Chondrocyte (in vitro differentiated cells): Measurements from ENCODE around the gene PIGS. TPM values are rescaled to one million over a fixed set of nuclear protein-coding genes. Genes with fewer than 3 reads are reported as not detected.
A peak's percentile ranks its signal among the peaks of the same experiment; 100 is the strongest.

Experiments
- DNase-seq: peaks from one replicate; pipeline ENCODE4 v3.0.0; 2021; ENCODE audit warnings: mixed read lengths, low spot score
- H3K27ac Mint-ChIP-seq: one replicate; pipeline ENCODE4 v1.8.0; 2021; ENCODE audit warnings: mild to moderate bottlenecking, moderate library complexity, mixed read lengths; ENCODE audit not compliant: unreplicated experiment
- H3K27me3 Mint-ChIP-seq: 2 replicates; pipeline ENCODE4 v1.8.0; 2021; ENCODE audit warnings: low read depth, mixed read lengths
- H3K36me3 Mint-ChIP-seq: 2 replicates; pipeline ENCODE4 v1.8.0; 2021; ENCODE audit warnings: low read depth, mixed read lengths
- H3K4me1 Mint-ChIP-seq: 2 replicates; pipeline ENCODE4 v1.8.0; 2021; ENCODE audit warnings: low read depth, mild to moderate bottlenecking, mixed read lengths
- H3K4me3 Mint-ChIP-seq: one replicate; pipeline ENCODE4 v1.8.0; 2021; ENCODE audit warnings: mild to moderate bottlenecking, moderate library complexity, mixed read lengths; ENCODE audit not compliant: unreplicated experiment
- H3K9me3 Mint-ChIP-seq: 2 replicates; pipeline ENCODE4 v1.8.0; 2021; ENCODE audit warnings: low read depth, mixed read lengths
- total RNA-seq: library from RNA; stranded (reverse); gene quantifications from 3 replicates; pipeline ENCODE4 v1.2.1, GENCODE V29; 2021
- TF ChIP-seq, protein P1 (sequence below): fragments of 200-600 bp; sonication (generic); IDR thresholded peaks from 2 replicates; pipeline ENCODE4 v1.5.0; 2021; ENCODE audit warnings: antibody characterized with exemption, mild to moderate bottlenecking, moderate library complexity

The PIGS gene
- total RNA-seq, 1 donor from 2014 or later = 62.9 TPM

DNA sequence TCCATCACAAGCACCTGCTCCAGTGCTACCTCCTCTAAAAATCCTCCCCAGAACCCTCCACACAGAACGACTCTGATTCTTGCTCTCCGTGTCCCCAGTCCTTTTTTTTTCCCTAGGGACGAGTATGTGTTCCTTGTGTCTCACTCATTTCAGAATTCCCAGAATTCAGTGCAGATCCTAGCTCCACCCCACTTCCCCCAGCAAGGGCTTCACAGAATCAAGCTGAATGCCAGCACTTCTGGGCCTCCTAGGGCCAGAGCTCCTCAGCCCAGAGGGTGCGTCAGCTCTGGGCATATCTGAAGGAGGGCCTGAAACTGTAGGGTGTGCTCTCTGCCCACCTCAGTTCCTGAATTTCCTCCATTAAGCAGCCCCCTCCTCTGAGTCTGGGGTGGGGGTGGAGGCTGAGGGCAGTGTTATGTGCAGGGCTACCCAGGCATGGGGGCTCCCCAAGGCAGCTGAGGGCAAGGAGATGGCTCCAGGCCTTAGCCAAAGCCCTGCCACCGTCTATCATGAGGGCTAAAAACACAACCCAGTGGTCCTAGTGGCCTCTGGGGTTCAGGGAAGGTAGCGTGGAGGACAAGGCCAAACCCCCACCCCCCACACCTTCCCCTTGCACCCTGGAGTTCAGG lies 25.4 kb downstream of the PIGS start:
- Mint-ChIP-seq H3K4me1 (peaks cover 11% of the 10 kb centered on the region), H3K4me3 (no peak overlapping the region), H3K27me3 (no peaks in the 10 kb centered on the region), H3K27ac (no peak overlapping the region), H3K36me3 (peaks cover 2% of the 10 kb centered on the region), H3K9me3 (no peaks in the 10 kb centered on the region)
- peak; percentile 64 for DNase-seq
- TF ChIP-seq, protein P1, sequence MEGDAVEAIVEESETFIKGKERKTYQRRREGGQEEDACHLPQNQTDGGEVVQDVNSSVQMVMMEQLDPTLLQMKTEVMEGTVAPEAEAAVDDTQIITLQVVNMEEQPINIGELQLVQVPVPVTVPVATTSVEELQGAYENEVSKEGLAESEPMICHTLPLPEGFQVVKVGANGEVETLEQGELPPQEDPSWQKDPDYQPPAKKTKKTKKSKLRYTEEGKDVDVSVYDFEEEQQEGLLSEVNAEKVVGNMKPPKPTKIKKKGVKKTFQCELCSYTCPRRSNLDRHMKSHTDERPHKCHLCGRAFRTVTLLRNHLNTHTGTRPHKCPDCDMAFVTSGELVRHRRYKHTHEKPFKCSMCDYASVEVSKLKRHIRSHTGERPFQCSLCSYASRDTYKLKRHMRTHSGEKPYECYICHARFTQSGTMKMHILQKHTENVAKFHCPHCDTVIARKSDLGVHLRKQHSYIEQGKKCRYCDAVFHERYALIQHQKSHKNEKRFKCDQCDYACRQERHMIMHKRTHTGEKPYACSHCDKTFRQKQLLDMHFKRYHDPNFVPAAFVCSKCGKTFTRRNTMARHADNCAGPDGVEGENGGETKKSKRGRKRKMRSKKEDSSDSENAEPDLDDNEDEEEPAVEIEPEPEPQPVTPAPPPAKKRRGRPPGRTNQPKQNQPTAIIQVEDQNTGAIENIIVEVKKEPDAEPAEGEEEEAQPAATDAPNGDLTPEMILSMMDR = no peak

DNA sequence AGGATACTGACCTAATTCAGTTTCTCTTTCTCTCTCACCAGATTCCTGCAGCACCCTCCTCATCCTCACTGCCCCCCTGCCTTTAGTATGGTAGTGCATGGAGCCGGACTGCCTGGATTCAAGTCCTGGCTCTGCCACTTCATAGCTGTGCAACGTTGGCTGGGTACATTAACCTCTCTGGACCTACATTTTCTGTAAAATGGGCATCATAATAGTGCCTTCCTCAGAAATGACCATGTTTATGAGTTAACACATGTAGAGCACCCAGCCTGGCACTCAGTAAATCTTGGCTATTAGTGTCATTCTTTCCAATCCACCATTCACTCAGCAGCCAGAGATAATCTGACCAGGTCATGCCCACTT lies 26.2 kb downstream of the PIGS start:
- TF ChIP-seq, protein P1 = no peak
- Mint-ChIP-seq H3K36me3 (peaks cover 2% of the 10 kb centered on the region), H3K4me1 (peaks cover 3% of the 10 kb centered on the region), H3K9me3 (no peaks in the 10 kb centered on the region), H3K4me3 (no peak overlapping the region), H3K27me3 (no peaks in the 10 kb centered on the region), H3K27ac (no peak overlapping the region)
- peak; percentile 6 for DNase-seq

DNA sequence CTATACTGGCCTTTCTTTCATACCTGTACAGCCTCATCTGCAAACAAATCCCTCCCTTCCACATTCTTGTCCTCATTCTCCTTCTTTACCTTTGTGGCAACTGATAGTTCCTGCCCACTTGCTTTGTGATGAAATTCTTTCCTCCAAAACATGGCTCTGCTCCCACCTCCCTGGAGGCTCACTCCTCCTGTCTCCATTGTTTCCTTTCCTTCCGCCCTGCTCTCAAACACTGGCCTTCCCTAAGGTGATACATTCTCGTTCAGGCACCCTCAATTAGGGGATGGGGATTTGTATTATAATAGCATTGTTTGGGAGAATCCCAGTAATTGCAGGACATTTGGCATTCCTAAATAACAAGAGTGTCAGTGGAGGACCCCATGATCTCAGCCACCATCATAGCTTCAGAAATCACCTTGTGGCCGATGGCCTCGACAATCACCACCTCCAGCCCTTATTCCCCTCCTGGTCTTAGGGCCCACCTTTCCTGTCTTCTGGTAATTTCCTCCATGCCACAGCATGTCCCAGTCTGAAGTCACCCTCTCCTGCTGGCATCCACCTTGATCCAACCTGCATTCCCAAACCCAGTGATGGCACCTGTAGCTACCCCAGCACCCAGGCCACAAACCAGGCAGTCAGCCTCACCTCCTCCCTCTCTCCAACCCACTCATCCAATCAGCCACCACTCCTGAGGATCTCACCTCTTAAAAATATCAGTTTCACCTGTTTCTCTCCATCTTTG lies 26.8 kb downstream of the PIGS start:
- peaks cover 2% of the 10 kb centered on the region for H3K36me3 Mint-ChIP-seq
- DNase-seq = peak; percentile 32
- H3K27me3 Mint-ChIP-seq = no peaks in the 10 kb centered on the region
- TF ChIP-seq, protein P1 = no peak
- H3K4me1 Mint-ChIP-seq = no peaks in the 10 kb centered on the region
- H3K27ac Mint-ChIP-seq = no peak overlapping the region
- H3K4me3 Mint-ChIP-seq = no peak overlapping the region
- H3K9me3 Mint-ChIP-seq = no peaks in the 10 kb centered on the region

DNA sequence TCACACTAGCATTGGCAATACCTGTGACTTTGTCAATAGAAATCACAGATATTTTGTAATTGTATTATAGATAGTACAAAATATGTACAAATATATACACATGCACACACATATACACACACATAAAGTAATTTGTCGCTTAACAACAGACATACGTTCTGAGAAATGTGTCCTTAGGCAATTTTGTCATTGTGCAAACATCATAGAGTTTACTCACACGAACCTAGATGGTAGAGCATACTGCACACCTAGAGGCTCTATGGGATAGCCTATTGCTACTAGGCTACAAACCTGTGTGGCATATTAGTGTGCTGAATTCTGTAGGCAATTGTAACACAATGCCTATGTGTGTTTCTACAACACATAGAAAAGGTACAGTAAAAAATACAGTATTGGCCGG lies 29.9 kb downstream of the PIGS start:
- no peaks in the 10 kb centered on the region for H3K4me1 Mint-ChIP-seq
- no peaks in the 10 kb centered on the region for H3K36me3 Mint-ChIP-seq
- TF ChIP-seq, protein P1 = no peak
- no peak overlapping the region for H3K4me3 Mint-ChIP-seq
- H3K9me3 Mint-ChIP-seq = no peaks in the 10 kb centered on the region
- peaks cover 8% of the 10 kb centered on the region for H3K27me3 Mint-ChIP-seq
- DNase-seq = no peak
- H3K27ac Mint-ChIP-seq = no peak overlapping the region

DNA sequence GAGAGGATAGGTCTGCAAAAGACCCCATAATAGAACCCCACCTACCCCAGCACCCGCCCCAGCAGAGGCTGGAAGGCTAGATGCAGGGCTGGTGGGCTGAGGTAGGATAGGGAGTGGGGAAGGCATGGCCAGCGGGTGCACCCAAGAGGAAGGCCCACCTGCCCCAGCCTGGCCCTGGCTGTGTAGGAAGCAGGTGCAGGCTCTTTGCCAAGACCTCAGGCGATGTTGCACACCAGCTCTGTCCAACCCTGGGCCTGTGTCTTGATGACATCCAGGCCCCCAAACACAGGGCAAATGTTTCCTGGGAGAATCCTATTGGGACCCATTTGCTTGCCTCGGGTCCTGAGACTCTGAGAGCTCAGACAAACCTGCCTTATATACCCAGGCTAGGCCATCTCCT lies 31.1 kb downstream of the PIGS start:
- Mint-ChIP-seq H3K27ac (no peak overlapping the region), H3K9me3 (no peaks in the 10 kb centered on the region), H3K4me1 (no peaks in the 10 kb centered on the region), H3K36me3 (no peaks in the 10 kb centered on the region), H3K4me3 (no peak overlapping the region), H3K27me3 (peaks cover 8% of the 10 kb centered on the region)
- TF ChIP-seq, protein P1 = no peak
- no peak for DNase-seq
